PFSK-1 (cell line): ENCODE data around the gene PNMT.

Experiments used
- FOXP2 ChIP-seq: optimal IDR thresholded peaks from 2 replicates; pipeline ENCODE3; 2011; ENCODE audit warnings: borderline replicate concordance, control low read depth, inconsistent platforms; ENCODE audit not compliant: insufficient read depth; ENCODE audit errors: extremely low read length, extremely low read depth
- POLR2AphosphoS5 ChIP-seq: IDR thresholded peaks from 2 replicates; pipeline ENCODE4 v1.6.1; 2012; ENCODE audit warnings: low read depth, mild to moderate bottlenecking, control low read depth, low read length, moderate library complexity
- SIN3A ChIP-seq: IDR thresholded peaks from 2 replicates; pipeline ENCODE4 v1.6.1; 2012; ENCODE audit warnings: mild to moderate bottlenecking, low read length, moderate library complexity, borderline replicate concordance; ENCODE audit not compliant: insufficient read depth
- TAF1 ChIP-seq: IDR thresholded peaks from 2 replicates; pipeline ENCODE4 v1.6.1; 2012; ENCODE audit warnings: low read length, control low read depth, borderline replicate concordance; ENCODE audit not compliant: insufficient read depth
- TF ChIP-seq, protein P1 (sequence below), 2 experiments: IDR thresholded peaks; 2 replicates each; pipeline versions ENCODE4 v1.6.1 to v1.8.0; 2011 to 2012; ENCODE audit warnings: low read depth in 2 of 2, low read length in 2 of 2, control low read depth in 1 of 2, inconsistent platforms in 1 of 2, mild to moderate bottlenecking in 1 of 2, moderate library complexity in 1 of 2; ENCODE audit not compliant: insufficient read depth in 1 of 2

Gene PNMT

DNA sequence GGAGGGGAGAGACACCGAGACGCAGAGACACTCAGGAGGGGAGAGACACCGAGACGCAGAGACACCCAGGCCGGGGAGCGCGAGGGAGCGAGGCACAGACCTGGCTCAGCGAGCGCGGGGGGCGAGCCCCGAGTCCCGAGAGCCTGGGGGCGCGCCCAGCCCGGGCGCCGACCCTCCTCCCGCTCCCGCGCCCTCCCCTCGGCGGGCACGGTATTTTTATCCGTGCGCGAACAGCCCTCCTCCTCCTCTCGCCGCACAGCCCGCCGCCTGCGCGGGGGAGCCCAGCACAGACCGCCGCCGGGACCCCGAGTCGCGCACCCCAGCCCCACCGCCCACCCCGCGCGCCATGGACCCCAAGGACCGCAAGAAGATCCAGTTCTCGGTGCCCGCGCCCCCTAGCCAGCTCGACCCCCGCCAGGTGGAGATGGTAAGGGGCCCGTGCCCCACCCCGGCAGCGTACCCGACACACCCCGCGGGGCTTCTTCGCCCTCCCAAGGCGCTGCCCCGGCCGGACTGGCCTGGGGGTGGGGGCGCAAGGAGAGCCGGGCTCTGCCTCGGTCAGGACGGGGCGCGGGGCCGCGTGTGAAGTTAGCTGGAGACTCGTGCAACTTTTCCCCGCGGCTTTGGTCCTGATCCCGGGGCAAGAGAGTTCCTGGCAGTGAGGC, 41.1 kb upstream of the PNMT start:
- TF ChIP-seq TAF1: no peak
- no peak for TF ChIP-seq FOXP2
- TF ChIP-seq, protein P1, sequence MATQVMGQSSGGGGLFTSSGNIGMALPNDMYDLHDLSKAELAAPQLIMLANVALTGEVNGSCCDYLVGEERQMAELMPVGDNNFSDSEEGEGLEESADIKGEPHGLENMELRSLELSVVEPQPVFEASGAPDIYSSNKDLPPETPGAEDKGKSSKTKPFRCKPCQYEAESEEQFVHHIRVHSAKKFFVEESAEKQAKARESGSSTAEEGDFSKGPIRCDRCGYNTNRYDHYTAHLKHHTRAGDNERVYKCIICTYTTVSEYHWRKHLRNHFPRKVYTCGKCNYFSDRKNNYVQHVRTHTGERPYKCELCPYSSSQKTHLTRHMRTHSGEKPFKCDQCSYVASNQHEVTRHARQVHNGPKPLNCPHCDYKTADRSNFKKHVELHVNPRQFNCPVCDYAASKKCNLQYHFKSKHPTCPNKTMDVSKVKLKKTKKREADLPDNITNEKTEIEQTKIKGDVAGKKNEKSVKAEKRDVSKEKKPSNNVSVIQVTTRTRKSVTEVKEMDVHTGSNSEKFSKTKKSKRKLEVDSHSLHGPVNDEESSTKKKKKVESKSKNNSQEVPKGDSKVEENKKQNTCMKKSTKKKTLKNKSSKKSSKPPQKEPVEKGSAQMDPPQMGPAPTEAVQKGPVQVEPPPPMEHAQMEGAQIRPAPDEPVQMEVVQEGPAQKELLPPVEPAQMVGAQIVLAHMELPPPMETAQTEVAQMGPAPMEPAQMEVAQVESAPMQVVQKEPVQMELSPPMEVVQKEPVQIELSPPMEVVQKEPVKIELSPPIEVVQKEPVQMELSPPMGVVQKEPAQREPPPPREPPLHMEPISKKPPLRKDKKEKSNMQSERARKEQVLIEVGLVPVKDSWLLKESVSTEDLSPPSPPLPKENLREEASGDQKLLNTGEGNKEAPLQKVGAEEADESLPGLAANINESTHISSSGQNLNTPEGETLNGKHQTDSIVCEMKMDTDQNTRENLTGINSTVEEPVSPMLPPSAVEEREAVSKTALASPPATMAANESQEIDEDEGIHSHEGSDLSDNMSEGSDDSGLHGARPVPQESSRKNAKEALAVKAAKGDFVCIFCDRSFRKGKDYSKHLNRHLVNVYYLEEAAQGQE (IDR thresholded peaks at IDR 0.05; ENCODE audit: insufficient read depth in 1 of 2, low read depth in 2 of 2, low read length in 2 of 2): no peak
- TF ChIP-seq POLR2AphosphoS5: no peak
- TF ChIP-seq SIN3A: no peak

DNA sequence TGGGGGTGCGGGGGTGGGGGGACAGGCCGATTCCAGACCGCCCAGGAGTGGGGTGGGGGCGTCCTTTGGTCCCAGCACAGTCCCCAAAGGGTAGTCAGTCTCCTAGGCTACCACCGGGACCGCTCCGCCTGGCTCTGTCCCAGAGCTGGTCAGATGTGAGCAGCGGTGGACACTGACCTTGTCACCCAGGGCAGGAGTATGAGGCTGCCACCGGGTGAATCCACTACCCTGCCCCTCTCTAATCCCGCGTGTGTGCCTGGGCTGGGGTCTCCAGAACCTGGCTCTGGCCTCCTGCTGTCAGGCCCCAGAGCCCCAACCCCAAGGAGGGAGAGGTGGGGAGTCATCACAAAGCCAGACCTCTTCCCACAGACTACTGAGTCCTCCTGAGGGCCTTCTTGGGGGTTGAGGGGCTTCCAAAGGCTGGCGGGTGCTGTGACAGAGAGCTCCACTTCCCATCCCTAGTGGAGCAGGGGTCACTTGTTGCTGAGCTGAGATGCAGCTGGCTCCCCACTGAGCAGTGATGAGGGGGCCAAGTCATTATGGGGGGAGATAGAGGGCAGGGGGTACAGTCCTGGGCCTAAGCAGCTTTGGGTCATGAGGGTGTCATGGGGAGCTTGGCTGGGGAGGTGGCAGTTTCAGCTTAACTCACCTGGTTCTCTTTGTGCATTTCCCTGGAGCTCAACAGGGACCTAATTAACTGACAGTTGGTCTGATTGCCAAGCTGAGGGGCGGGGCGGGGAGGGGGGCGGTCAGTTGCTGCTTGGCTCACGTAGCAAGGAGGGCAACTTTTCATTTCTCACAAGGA, 40.3 kb upstream of the PNMT start:
- TF ChIP-seq, protein P1 (IDR thresholded peaks at IDR 0.05; ENCODE audit: insufficient read depth in 1 of 2, low read depth in 2 of 2, low read length in 2 of 2): no peak
- TF ChIP-seq POLR2AphosphoS5: no peak
- TF ChIP-seq TAF1: no peak
- no peak for TF ChIP-seq SIN3A
- TF ChIP-seq FOXP2: no peak

DNA sequence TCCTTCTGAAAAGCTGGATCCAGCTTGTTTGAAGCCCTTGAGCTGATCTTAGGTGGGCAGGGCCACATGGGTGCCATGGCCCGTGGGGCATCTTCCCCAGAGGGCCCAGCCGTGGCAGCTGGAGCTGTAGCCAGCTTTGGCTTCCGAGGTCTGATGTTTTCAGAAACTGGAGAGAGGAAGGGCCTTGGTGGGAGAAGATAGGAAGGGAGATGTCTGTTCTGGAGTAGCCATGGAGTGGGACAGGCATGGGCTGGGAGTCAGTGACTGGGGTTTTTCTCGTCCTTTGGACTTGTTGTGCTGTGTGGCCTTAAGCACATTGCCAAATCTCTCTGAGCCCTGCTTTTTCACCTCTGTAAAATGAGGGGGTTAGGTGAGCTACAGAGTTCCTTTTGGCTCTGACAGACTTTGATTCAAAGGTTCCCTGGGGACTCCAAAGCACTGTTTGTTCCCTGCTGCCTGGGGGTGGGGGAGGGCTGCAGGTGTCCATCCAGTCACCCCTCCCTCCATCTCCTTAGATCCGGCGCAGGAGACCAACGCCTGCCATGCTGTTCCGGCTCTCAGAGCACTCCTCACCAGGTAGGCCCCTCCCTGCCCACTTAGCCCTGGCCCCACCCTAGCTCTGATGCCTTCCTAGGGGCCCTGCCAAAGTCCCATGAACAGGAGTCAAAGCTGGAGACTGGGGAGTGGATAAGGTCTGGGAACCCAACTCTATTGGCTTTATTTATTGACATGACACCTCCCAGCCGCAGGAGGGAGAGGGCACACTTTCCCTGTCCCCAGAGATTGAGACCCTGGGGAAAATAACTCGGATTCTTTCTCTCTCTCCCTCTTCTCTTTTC, 39.4 kb upstream of the PNMT start:
- TF ChIP-seq, protein P1 (IDR thresholded peaks at IDR 0.05; ENCODE audit: insufficient read depth in 1 of 2, low read depth in 2 of 2, low read length in 2 of 2): no peak
- no peak for TF ChIP-seq TAF1
- no peak for TF ChIP-seq SIN3A
- no peak for TF ChIP-seq FOXP2
- TF ChIP-seq POLR2AphosphoS5: no peak

DNA sequence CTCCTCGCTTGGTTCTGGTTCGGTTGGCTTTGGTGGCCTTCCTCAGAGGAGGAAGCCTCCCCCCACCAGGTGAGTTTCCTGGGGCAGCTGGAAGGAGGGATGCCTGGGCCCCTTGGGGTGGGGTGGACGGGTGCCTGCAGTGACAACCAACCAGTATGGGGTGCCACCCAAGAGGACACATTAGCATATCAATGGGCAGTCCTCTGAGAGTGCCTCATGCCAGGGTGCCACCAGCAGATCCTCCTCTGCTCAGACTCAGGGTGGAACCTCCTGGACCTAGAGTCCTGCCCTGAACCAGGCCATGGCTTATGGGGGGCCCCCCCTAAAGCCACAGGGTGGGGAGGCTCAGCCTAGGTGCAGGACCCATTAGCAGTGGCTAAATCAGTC, 38.8 kb upstream of the PNMT start:
- no peak for TF ChIP-seq FOXP2
- TF ChIP-seq TAF1: no peak
- no peak for TF ChIP-seq POLR2AphosphoS5
- TF ChIP-seq, protein P1 (IDR thresholded peaks at IDR 0.05; ENCODE audit: insufficient read depth in 1 of 2, low read depth in 2 of 2, low read length in 2 of 2): no peak
- TF ChIP-seq SIN3A: no peak
